Endothelial cell of umbilical vein (primary cell): Measurements from ENCODE around the gene DOC2B.

Experiments used
- CTCF ChIP-seq, 2 donors: IDR thresholded peaks; 1 replicate in 1 of 2; 2 replicates in 1 of 2; pipeline ENCODE4 v1.5.1; 2011; ENCODE audit warnings: low read length in 2 of 2, mild to moderate bottlenecking in 2 of 2, moderate library complexity in 2 of 2, control low read depth in 1 of 2, inconsistent platforms in 1 of 2, low read depth in 1 of 2; ENCODE audit not compliant: insufficient read depth in 1 of 2; ENCODE audit errors: extremely low read depth in 1 of 2
- EZH2 ChIP-seq: IDR thresholded peaks from 2 replicates; pipeline ENCODE4 v1.6.1; 2012; ENCODE audit warnings: borderline replicate concordance, low read depth, mild to moderate bottlenecking, moderate library complexity, low read length, inconsistent platforms; ENCODE audit not compliant: severe bottlenecking
- MAX ChIP-seq: IDR thresholded peaks from 2 replicates; pipeline ENCODE4 v1.6.1; 2011; ENCODE audit not compliant: insufficient read depth, insufficient read length
- POLR2A ChIP-seq: IDR thresholded peaks from 2 replicates; pipeline ENCODE4 v1.6.1; 2012; ENCODE audit warnings: low read depth, mild to moderate bottlenecking, control low read depth, low read length
- POLR2AphosphoS5 ChIP-seq: IDR thresholded peaks from 2 replicates; pipeline ENCODE4 v1.6.1; 2012; ENCODE audit warnings: low read depth, mild to moderate bottlenecking, control low read depth, low read length, moderate library complexity; ENCODE audit not compliant: insufficient read depth

GRCh38 chr17:199191-199604 is 17.7 kb upstream of the DOC2B start:
- TF ChIP-seq POLR2AphosphoS5 (no peak), EZH2 (no peak), CTCF (IDR thresholded peaks at IDR 0.05; ENCODE audit: extremely low read depth in 1 of 2, insufficient read depth in 1 of 2, low read depth in 1 of 2, low read length in 2 of 2) (no peak), MAX (no peak), POLR2A (no peak)
